ENCODE data around the gene FBXO36. TPM values are rescaled to one million over a fixed set of nuclear protein-coding genes. Genes with fewer than 3 reads are reported as not detected.
A peak's percentile ranks its signal among the peaks of the same experiment; 100 is the strongest.

FBXO36 gene
- total and polyA plus RNA-seq, 2 of the 13 experiments (the other 11 are each of a cell fraction or from before 2014, with no cell fraction given) = 2.8 TPM

GRCh38 chr2:229921892-229922448, 333 bp upstream of the FBXO36 start, which contains the start of gene TRIP12 (continued):
- TF ChIP-seq PAXIP1 (CRISPR knock-in tag; conservative IDR thresholded peaks at IDR 0.05) (peak; percentile 33), FOXM1 (CRISPR knock-in tag; IDR thresholded peaks at IDR 0.05) (no peak), TOPORS (CRISPR knock-in tag; IDR thresholded peaks at IDR 0.05) (0 out of 2 replicates have a peak, but pooled peaks have one; percentile 37), MIXL1 (CRISPR knock-in tag; IDR thresholded peaks at IDR 0.05) (peak; percentile 32; the same call in 1 of the 2 replicates), MTERF4 (CRISPR knock-in tag; IDR thresholded peaks at IDR 0.05) (peak; percentile 69; the same call in 1 of the 2 replicates), ZFP82 (CRISPR knock-in tag; IDR thresholded peaks at IDR 0.05; ENCODE audit: borderline replicate concordance) (no peak), DNMT1 (CRISPR knock-in tag; IDR thresholded peaks at IDR 0.05) (peak; percentile 88; the same call in 1 of the 2 replicates), RBM22 (optimal IDR thresholded peaks at IDR 0.05; ENCODE audit: low read length) (no peak), ZNF891 (CRISPR knock-in tag; IDR thresholded peaks at IDR 0.05) (peak; percentile 40; the same call in 1 of the 2 replicates), HIC2 (CRISPR knock-in tag; IDR thresholded peaks at IDR 0.05; ENCODE audit: low read depth) (0 out of 2 replicates have a peak, but pooled peaks have one; percentile 10), ATF7 (IDR thresholded peaks at IDR 0.05) (no peak), ATF7 (CRISPR knock-in tag; IDR thresholded peaks at IDR 0.05) (no peak), ELK4 (CRISPR knock-in tag; IDR thresholded peaks at IDR 0.05; ENCODE audit: borderline replicate concordance) (no peak), ZNF747 (CRISPR knock-in tag; IDR thresholded peaks at IDR 0.05; ENCODE audit: borderline replicate concordance) (0 out of 2 replicates have a peak, but pooled peaks have one; percentile 20), HOXA5 (CRISPR knock-in tag; IDR thresholded peaks at IDR 0.05) (0 out of 2 replicates have a peak, but pooled peaks have one; percentile 85), ZNF784 (CRISPR knock-in tag; IDR thresholded peaks at IDR 0.05; ENCODE audit: borderline replicate concordance) (0 out of 2 replicates have a peak, but pooled peaks have one; percentile 50), U2AF1 (optimal IDR thresholded peaks at IDR 0.05; ENCODE audit: low read depth, low read length) (peak; percentile 68), IRF9 (CRISPR knock-in tag; IDR thresholded peaks at IDR 0.05; ENCODE audit: borderline replicate concordance) (peak; percentile 83; the same call in 1 of the 2 replicates), YEATS2 (CRISPR knock-in tag; IDR thresholded peaks at IDR 0.05; ENCODE audit: borderline replicate concordance) (peak; percentile 43), SMC3 (IDR thresholded peaks at IDR 0.05; ENCODE audit: low read length) (no peak), BCL6 (CRISPR knock-in tag; IDR thresholded peaks at IDR 0.05) (peak; percentile 68)

Measured in HepG2 (cell line).